H1 (cell line): ENCODE data around the gene CLEC4E. TPM values are rescaled to one million over a fixed set of nuclear protein-coding genes. Genes with fewer than 3 reads are reported as not detected.

ENCODE experiments used
- CTCF ChIA-PET: fragments of 300-600 bp; sonication (Branson Sonifier 250); formaldehyde crosslinking; loops from one replicate; lab custom pipeline; 2021; ENCODE audit not compliant: partially characterized antibody; lab: Charles Lee
- POLR2A ChIA-PET: fragments of 300-600 bp; sonication (Branson Sonifier 250); formaldehyde crosslinking; loops from one replicate; lab custom pipeline; 2021; ENCODE audit warnings: inconsistent platforms; ENCODE audit not compliant: partially characterized antibody; lab: Charles Lee
- DNase-seq, 2 experiments: peaks; one replicate each; pipeline versions ENCODE4 v3.0.0 to v3.0.0-alpha.2; 2010 to 2022; ENCODE audit warnings: low spot score in 2 of 2, low read depth in 1 of 2, mixed read lengths in 1 of 2
- FAIRE-seq: peaks from 2 replicates; lab custom pipeline; 2011; peaks lifted over from hg19 to GRCh38; lab: Jason Lieb, UNC
- H2AFZ ChIP-seq: 2 replicates; pipeline ENCODE4 v1.8.1; 2012; ENCODE audit warnings: low read length, inconsistent platforms
- H2AK5ac ChIP-seq: 2 replicates; pipeline ENCODE4 v1.6.1; 2013; ENCODE audit warnings: low read depth, low read length
- H2BK120ac ChIP-seq: replicated peaks from 2 replicates; pipeline ENCODE3; 2013; ENCODE audit warnings: low read depth, low read length, inconsistent platforms
- H2BK12ac ChIP-seq: 2 replicates; pipeline ENCODE4 v1.6.1; 2013; ENCODE audit warnings: low read depth, low read length
- H2BK15ac ChIP-seq: 2 replicates; pipeline ENCODE4 v1.6.1; 2013; ENCODE audit warnings: low read length
- H2BK20ac ChIP-seq: 2 replicates; pipeline ENCODE4 v1.6.1; 2013; ENCODE audit warnings: low read length
- H2BK5ac ChIP-seq: 2 replicates; pipeline ENCODE4 v1.6.1; 2013; ENCODE audit warnings: low read depth, low read length
- H3K14ac ChIP-seq: 2 replicates; pipeline ENCODE4 v1.6.1; 2013; ENCODE audit warnings: inconsistent platforms; ENCODE audit not compliant: insufficient read length
- H3K18ac ChIP-seq: 2 replicates; pipeline ENCODE4 v1.6.1; 2013; ENCODE audit warnings: low read length; ENCODE audit errors: extremely low read depth
- H3K23ac ChIP-seq: 2 replicates; pipeline ENCODE4 v1.6.1; 2013; ENCODE audit warnings: inconsistent platforms; ENCODE audit not compliant: insufficient read length
- H3K23me2 ChIP-seq: 2 replicates; pipeline ENCODE4 v1.6.1; 2013; ENCODE audit warnings: low read depth, low read length
- H3K27ac ChIP-seq: 2 replicates; pipeline ENCODE4 v1.6.1; 2011; ENCODE audit warnings: low read depth, low read length, inconsistent platforms
- H3K27me3 ChIP-seq, 4 experiments: replicated peaks in 1 of 4; 1 replicate in 1 of 4; 2 replicates in 3 of 4; pipeline versions ENCODE4 v1.6.1 to v1.8.1; 2011 to 2013; ENCODE audit warnings: low read length in 3 of 4, mild to moderate bottlenecking in 3 of 4, inconsistent platforms in 2 of 4, mixed read lengths in 2 of 4, moderate library complexity in 1 of 4; ENCODE audit not compliant: control insufficient read depth in 3 of 4, insufficient read depth in 3 of 4; ENCODE audit errors: extremely low read depth in 1 of 4
- H3K36me3 ChIP-seq, 4 experiments: 2 replicates each; pipeline versions ENCODE4 v1.6.1 to v1.8.1; 2011 to 2013; ENCODE audit warnings: mild to moderate bottlenecking in 4 of 4, low read length in 3 of 4, moderate library complexity in 2 of 4, control low read depth in 1 of 4, inconsistent platforms in 1 of 4; ENCODE audit not compliant: insufficient read depth in 4 of 4, control insufficient read depth in 2 of 4
- H3K4ac ChIP-seq: replicated peaks from 2 replicates; pipeline ENCODE3; 2013; ENCODE audit warnings: low read length, low read depth, mixed read lengths, inconsistent platforms; ENCODE audit not compliant: insufficient read length
- H3K4me1 ChIP-seq, 4 experiments: replicated peaks in 1 of 4; 1 replicate in 1 of 4; 2 replicates in 3 of 4; pipeline versions ENCODE4 v1.6.1 to v1.8.1; 2011 to 2013; ENCODE audit warnings: low read length in 3 of 4, inconsistent platforms in 2 of 4, mixed read lengths in 1 of 4; ENCODE audit not compliant: insufficient read depth in 4 of 4, control insufficient read depth in 3 of 4
- H3K4me2 ChIP-seq, 2 experiments: 2 replicates each; pipeline versions ENCODE4 v1.6.1 to v1.8.1; 2011 to 2013; ENCODE audit warnings: low read depth in 2 of 2, low read length in 2 of 2, control low read depth in 1 of 2, inconsistent platforms in 1 of 2, mild to moderate bottlenecking in 1 of 2; ENCODE audit not compliant: insufficient read depth in 1 of 2
- H3K4me3 ChIP-seq, 4 experiments: fragments of 200-600, 300-600 bp in 1 of 4; sonication (generic), shearing (Covaris generic), sonication (Bioruptor Twin) in 1 of 4; 2 replicates each; pipeline versions ENCODE4 v1.5.1 to v1.8.1; 2011 to 2016; ENCODE audit warnings: low read length in 4 of 4, low read depth in 3 of 4, control low read depth in 2 of 4, inconsistent platforms in 2 of 4, mild to moderate bottlenecking in 2 of 4, mixed read lengths in 1 of 4, moderate library complexity in 1 of 4; ENCODE audit not compliant: insufficient read depth in 2 of 4; ENCODE audit errors: extremely low read depth in 1 of 4
- H3K56ac ChIP-seq: replicated peaks from 2 replicates; pipeline ENCODE3; 2013; ENCODE audit warnings: low read depth, mild to moderate bottlenecking, mixed read lengths, low read length, inconsistent platforms; ENCODE audit not compliant: insufficient read length
- H3K79me1 ChIP-seq: 2 replicates; pipeline ENCODE4 v1.6.1; 2013; ENCODE audit warnings: low read depth, low read length, control low read depth
- H3K79me2 ChIP-seq, 2 experiments: 2 replicates each; pipeline versions ENCODE4 v1.6.1 to v1.8.1; 2012 to 2013; ENCODE audit warnings: low read length in 2 of 2, mild to moderate bottlenecking in 2 of 2, inconsistent platforms in 1 of 2; ENCODE audit not compliant: insufficient read depth in 2 of 2, control insufficient read depth in 1 of 2
- H3K9ac ChIP-seq, 4 experiments: replicated peaks in 1 of 4; 1 replicate in 1 of 4; 2 replicates in 3 of 4; pipeline versions ENCODE4 v1.6.1 to v1.8.1; 2011 to 2013; ENCODE audit warnings: low read depth in 3 of 4, low read length in 3 of 4, control low read depth in 2 of 4, mild to moderate bottlenecking in 2 of 4, moderate library complexity in 2 of 4, inconsistent platforms in 1 of 4; ENCODE audit errors: extremely low read depth in 1 of 4
- H3K9me3 ChIP-seq, 2 experiments: 2 replicates each; pipeline versions ENCODE4 v1.6.1 to v1.8.1; 2012 to 2013; ENCODE audit warnings: mild to moderate bottlenecking in 2 of 2, moderate library complexity in 2 of 2, control low read depth in 1 of 2, inconsistent platforms in 1 of 2, low read depth in 1 of 2, low read length in 1 of 2, mixed read lengths in 1 of 2; ENCODE audit not compliant: insufficient read depth in 2 of 2
- H4K20me1 ChIP-seq, 2 experiments: replicated peaks in 1 of 2; 2 replicates each; pipeline versions ENCODE3 to v1.8.1; 2011 to 2013; ENCODE audit warnings: inconsistent platforms in 2 of 2, low read length in 2 of 2, mild to moderate bottlenecking in 1 of 2; ENCODE audit not compliant: insufficient read depth in 2 of 2, control insufficient read depth in 1 of 2
- H4K5ac ChIP-seq: 2 replicates; pipeline ENCODE4 v1.6.1; 2013; ENCODE audit warnings: low read length, low read depth, mixed read lengths, inconsistent platforms; ENCODE audit not compliant: insufficient read length
- H4K8ac ChIP-seq: 2 replicates; pipeline ENCODE4 v1.8.0; 2013; ENCODE audit warnings: mild to moderate bottlenecking, moderate library complexity, low read length, inconsistent platforms; ENCODE audit not compliant: insufficient read depth; ENCODE audit errors: extremely low read depth
- H4K91ac ChIP-seq: replicated peaks from 2 replicates; pipeline ENCODE3; 2013; ENCODE audit warnings: low read length, mixed read lengths, inconsistent platforms; ENCODE audit not compliant: insufficient read length
- ASH2L ChIP-seq: fragments of 200-600, 300-600 bp; sonication (generic); IDR thresholded peaks from one replicate; pipeline ENCODE4 v1.7.1; 2017; ENCODE audit warnings: low read length
- CBX5 ChIP-seq: fragments of 300-800, 300-1000 bp; sonication (generic); IDR thresholded peaks from 2 replicates; pipeline ENCODE4 v1.7.1; 2016; ENCODE audit warnings: antibody characterized with exemption, low read length, low read depth
- EP300 ChIP-seq, 2 experiments: IDR thresholded peaks; 1 replicate in 1 of 2; 2 replicates in 1 of 2; pipeline ENCODE4 v1.6.1; 2011 to 2012; ENCODE audit warnings: low read depth in 2 of 2, low read length in 2 of 2, mild to moderate bottlenecking in 2 of 2, borderline replicate concordance in 1 of 2, inconsistent platforms in 1 of 2, moderate library complexity in 1 of 2
- EZH2 ChIP-seq: fragments of 200-600 bp; sonication (generic); IDR thresholded peaks from 2 replicates; pipeline ENCODE4 v1.7.1; 2012; ENCODE audit warnings: low read depth, mild to moderate bottlenecking, moderate library complexity, low read length, inconsistent platforms; ENCODE audit not compliant: severe bottlenecking
- GABPA ChIP-seq: IDR thresholded peaks from 2 replicates; pipeline ENCODE4 v1.6.1; 2011; ENCODE audit warnings: mild to moderate bottlenecking, low read length, moderate library complexity, borderline replicate concordance; ENCODE audit not compliant: insufficient read depth
- GTF2F1 ChIP-seq: IDR thresholded peaks from 2 replicates; pipeline ENCODE4 v1.6.1; 2012; ENCODE audit warnings: low read depth, low read length, improper control_type of control experiment, borderline replicate concordance
- JUND ChIP-seq: IDR thresholded peaks from 2 replicates; pipeline ENCODE4 v1.6.1; 2011; ENCODE audit warnings: mild to moderate bottlenecking, improper control_type of control experiment, low read length
- KDM4A ChIP-seq: IDR thresholded peaks from one replicate; pipeline ENCODE4 v1.7.1; 2012; ENCODE audit warnings: low read depth, mild to moderate bottlenecking, moderate library complexity, low read length, inconsistent platforms; ENCODE audit not compliant: severe bottlenecking
- RXRA ChIP-seq: IDR thresholded peaks from 2 replicates; pipeline ENCODE4 v1.6.1; 2011; ENCODE audit warnings: low read depth, mild to moderate bottlenecking, low read length, moderate library complexity; ENCODE audit not compliant: insufficient read depth
- SUZ12 ChIP-seq: fragments of 200-600 bp; sonication (generic); IDR thresholded peaks from 2 replicates; pipeline ENCODE4 v1.6.1; 2012; ENCODE audit warnings: mild to moderate bottlenecking, inconsistent platforms, low read length, moderate library complexity, mixed read lengths
- TAF1 ChIP-seq: IDR thresholded peaks from 2 replicates; pipeline ENCODE4 v1.6.1; 2011; ENCODE audit warnings: mild to moderate bottlenecking, low read depth, low read length
- USF2 ChIP-seq: IDR thresholded peaks from 2 replicates; pipeline ENCODE4 v1.6.1; 2011; ENCODE audit warnings: low read length, improper control_type of control experiment
- WGBS, 2 experiments: shearing (Covaris generic) in 1 of 2; methylation state at CpG; one replicate each; pipeline versions ENCODE4 v1.1.6 to v1.1.7; 2013 to 2015; ENCODE audit warnings: low lambda C conversion rate in 2 of 2, mixed read lengths in 2 of 2, inconsistent platforms in 1 of 2, low coverage in 1 of 2, missing lambda C conversion rate in 1 of 2; ENCODE audit not compliant: insufficient replicate concordance in 2 of 2, insufficient coverage in 1 of 2, insufficient read length in 1 of 2; ENCODE audit errors: extremely low coverage in 1 of 2, missing lambda C conversion rate in 1 of 2; 5-methylcytosine and 5-hydroxymethylcytosine counted together
- polyA plus RNA-seq, 7 experiments: library from polyadenylated mRNA; depleted of rRNA in 3 of 7; stranded (reverse) in 5 of 7; unstranded in 2 of 7; fragments of >200 nt in 5 of 7; fragments of 200-250 nt in 2 of 7; gene quantifications; 1 replicate in 5 of 7; 2 replicates in 1 of 7; 4 replicates in 1 of 7; pipeline versions ENCODE4 v1.2.1 to v1.2.3, GENCODE V29; 2011 to 2013; ENCODE audit warnings: missing spikeins in 2 of 7, mixed read lengths in 2 of 7
- total RNA-seq: library from RNA; stranded (reverse); fragmentation: NEBNext Ultra II Directional; extraction: Animal tissue kit (Norgen Biotek cat#: 25700); gene quantifications from 2 replicates; pipeline ENCODE4 v1.2.1, GENCODE V29; 2021

Gene CLEC4E
- total and polyA plus RNA-seq, 2 of the 8 experiments (the other 6 are each of a cell fraction or from before 2014, with no cell fraction given): 0.03 TPM; not detected in 1

- Histone ChIP-seq H3K4me1 (no peaks in the 10 kb centered on the region), H3K4ac (no peak overlapping the region), H4K5ac (no peak overlapping the region), H4K8ac (no peak overlapping the region), H2AK5ac (no peak overlapping the region), H3K56ac (no peak overlapping the region), H3K14ac (no peak overlapping the region), H3K79me2 (no peaks in the 10 kb centered on the region), H3K23me2 (no peaks in the 10 kb centered on the region; the same call in 1 of the 2 replicates), H2BK12ac (no peak overlapping the region), H3K4me2 (no peak overlapping the region), H2AFZ (no peak overlapping the region), H3K4me3 (no peak overlapping the region), H2BK5ac (no peak overlapping the region), H2BK20ac (no peak overlapping the region), H3K9me3 (no peaks in the 10 kb centered on the region; a peak in 1 of 4 replicates), H4K91ac (no peak overlapping the region), H3K79me1 (no peaks in the 10 kb centered on the region), H3K9ac (no peak overlapping the region), H3K18ac (no peak overlapping the region), H3K27ac (no peak overlapping the region), H2BK15ac (no peak overlapping the region), H3K27me3 (no peaks in the 10 kb centered on the region), H3K36me3 (no peaks in the 10 kb centered on the region), H3K23ac (no peak overlapping the region), H2BK120ac (no peak overlapping the region), H4K20me1 (no peaks in the 10 kb centered on the region)
- ChIA-PET CTCF (interaction anchor here (1.1 kb wide), 1 partner anchor 25 kb away, joined by 5 read pairs; no protein-coding TSS in a partner anchor), POLR2A (no interaction called here)
- TF ChIP-seq TAF1 (no peak), JUND (no peak), EP300 (IDR thresholded peaks at IDR 0.05; ENCODE audit: borderline replicate concordance in 1 of 2, low read depth in 2 of 2, low read length in 2 of 2) (no peak), KDM4A (no peak), SUZ12 (no peak), RXRA (no peak), USF2 (no peak), GABPA (no peak), GTF2F1 (no peak), EZH2 (no peak), ASH2L (no peak), CBX5 (no peak)
- 88% methylated on average over 4 of the region's 4 CpGs; no CpG with 5 or more reads in 1 of the 2 experiments for WGBS, 2 experiments
- FAIRE-seq (no peak), DNase-seq (no peak)
Observed at GRCh38 chr12:8519171-8519570, 21.5 kb downstream of the CLEC4E start.
